ENCODE data around the gene CHML.

- TF ChIP-seq EZH2 (IDR thresholded peaks at IDR 0.05; ENCODE audit: borderline replicate concordance, low read length) (no peak), CTCF (IDR thresholded peaks at IDR 0.05; ENCODE audit: low read length) (no peak)
Measured at GRCh38 chr1:241642593-241642944, 2.4 kb upstream of the CHML start.
